ENCODE data around the gene KCNN1.
"Not testable (repeated sequence)": the region's sequence is repeated elsewhere in the genome, so short reads cannot be mapped to it uniquely, and the experiment has no call there.

KCNN1 gene

GRCh38 chr19:17966550-17967256 lies at the start of gene KCNN1:
KCNN1 (plus strand) TSS chr19:17967107; CDS start chr19:17973889, 6,782 bp downstream.
- Mint-ChIP-seq H3K27me3 (peaks cover 75% of the 10 kb centered on the region), H3K4me3 (peak within 1 kb of the TSS; percentile 49), H3K9me3 (no peaks in the 10 kb centered on the region), H3K36me3 (peaks cover 5% of the 10 kb centered on the region), H3K4me1 (peaks cover 27% of the 10 kb centered on the region), H3K27ac (no peak within 1 kb of the TSS)
- peak; percentile 6 for ATAC-seq

- H3K9me3 Mint-ChIP-seq, ATAC-seq, H3K4me1 Mint-ChIP-seq, H3K36me3 Mint-ChIP-seq, H3K27ac Mint-ChIP-seq, H3K4me3 Mint-ChIP-seq, H3K27me3 Mint-ChIP-seq: not testable (repeated sequence)
These were observed 48.8 kb upstream of the KCNN1 start for GRCh38 chr19:17918151-17918550.

- not testable (repeated sequence) for H3K27ac Mint-ChIP-seq, H3K4me1 Mint-ChIP-seq, H3K27me3 Mint-ChIP-seq, H3K4me3 Mint-ChIP-seq, H3K9me3 Mint-ChIP-seq, H3K36me3 Mint-ChIP-seq, ATAC-seq
These were observed 47.8 kb upstream of the KCNN1 start for GRCh38 chr19:17919122-17919521.

DNA sequence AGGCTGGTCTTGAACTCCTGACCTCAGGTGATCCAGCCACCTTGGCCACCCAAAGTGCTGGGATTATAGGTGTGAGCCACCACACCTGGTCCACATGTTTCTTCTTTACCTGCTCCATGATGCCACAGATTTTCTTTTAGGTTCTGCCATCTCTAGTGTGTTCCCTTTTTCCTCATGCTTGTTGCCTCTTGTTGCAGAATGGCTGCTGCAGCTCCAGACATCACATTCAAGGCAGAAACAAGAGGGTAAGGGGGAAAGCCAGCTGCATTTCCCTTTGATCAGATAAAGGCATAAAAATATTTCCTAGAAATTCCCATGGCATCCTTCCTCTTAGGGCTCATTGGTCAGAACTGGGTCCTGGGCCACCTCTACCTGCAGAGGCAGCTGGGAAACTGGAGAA lies 46.4 kb upstream of the KCNN1 start:
- Mint-ChIP-seq H3K4me1 (no peaks in the 10 kb centered on the region), H3K27me3 (peaks cover under 1% of the 10 kb centered on the region), H3K9me3 (no peaks in the 10 kb centered on the region), H3K4me3 (no peak overlapping the region), H3K27ac (no peak overlapping the region), H3K36me3 (no peaks in the 10 kb centered on the region)
- ATAC-seq, result no peak

DNA sequence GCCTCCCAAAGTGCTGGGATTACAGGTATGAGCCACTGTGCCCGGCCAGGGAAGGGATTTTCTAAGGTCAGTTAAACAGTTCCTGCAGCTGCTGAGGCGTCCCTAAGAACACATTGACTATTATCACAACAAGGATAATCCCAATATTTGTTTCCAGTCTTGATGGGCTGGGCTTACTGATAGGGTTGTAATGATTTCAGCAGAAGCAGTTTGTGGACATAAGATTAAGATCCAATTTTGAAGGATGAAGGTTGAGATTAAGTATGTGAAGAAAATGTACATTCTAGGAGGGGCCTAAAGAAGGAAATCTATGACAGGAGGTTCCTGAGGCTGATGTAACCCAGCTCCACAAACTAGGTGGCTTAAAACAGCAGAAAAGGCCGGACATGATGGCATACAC lies 44.8 kb upstream of the KCNN1 start:
- Mint-ChIP-seq H3K4me3 (no peak overlapping the region), H3K4me1 (no peaks in the 10 kb centered on the region), H3K27me3 (peaks cover 17% of the 10 kb centered on the region), H3K27ac (no peak overlapping the region), H3K36me3 (no peaks in the 10 kb centered on the region), H3K9me3 (no peaks in the 10 kb centered on the region)
- no peak for ATAC-seq

DNA sequence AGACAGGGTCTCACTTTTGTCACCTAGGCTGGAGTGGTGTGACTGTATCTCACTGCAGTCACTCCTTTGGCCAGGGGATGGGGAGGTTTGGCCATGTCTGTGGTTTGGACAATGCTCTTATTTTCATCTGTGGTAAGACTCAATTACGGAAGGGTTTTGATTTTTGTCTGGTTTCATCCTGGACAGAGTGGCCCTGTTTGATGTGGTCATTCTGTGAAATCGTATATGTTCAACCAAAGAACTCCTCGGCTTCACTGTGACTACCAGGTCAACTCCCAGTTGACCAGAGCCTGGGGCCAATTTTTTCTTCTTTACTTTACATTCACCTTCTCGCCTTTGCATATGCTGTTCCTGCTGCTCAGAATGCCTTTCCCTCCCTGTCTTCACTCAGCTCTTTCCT lies 40.9 kb upstream of the KCNN1 start:
- Mint-ChIP-seq H3K36me3 (no peaks in the 10 kb centered on the region), H3K4me1 (no peaks in the 10 kb centered on the region), H3K9me3 (no peaks in the 10 kb centered on the region), H3K27ac (no peak overlapping the region), H3K27me3 (peaks cover 18% of the 10 kb centered on the region), H3K4me3 (no peak overlapping the region)
- ATAC-seq, result no peak

DNA sequence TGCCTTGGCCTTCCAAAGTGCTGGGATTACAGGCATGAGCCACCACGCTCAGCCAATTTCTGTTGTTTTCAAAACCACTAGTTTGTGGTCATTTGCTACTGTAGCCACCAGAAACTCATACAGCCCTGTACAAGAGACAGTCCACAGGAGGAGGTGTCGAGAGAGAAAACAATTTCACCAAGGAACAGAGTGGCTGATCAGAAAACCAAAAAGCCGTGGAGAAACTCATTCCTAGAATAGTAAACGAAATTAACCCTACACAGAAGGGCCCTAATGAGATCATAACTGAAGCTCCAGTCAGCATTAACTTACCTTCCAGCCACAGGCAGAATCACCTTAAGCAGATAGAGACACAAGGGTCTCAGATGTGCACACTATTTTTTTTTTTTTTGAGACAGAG lies 37.9 kb upstream of the KCNN1 start:
- Mint-ChIP-seq H3K9me3 (no peaks in the 10 kb centered on the region), H3K36me3 (no peaks in the 10 kb centered on the region), H3K4me3 (no peak overlapping the region), H3K27ac (no peak overlapping the region), H3K27me3 (peaks cover 18% of the 10 kb centered on the region), H3K4me1 (peaks cover 22% of the 10 kb centered on the region)
- no peak for ATAC-seq

DNA sequence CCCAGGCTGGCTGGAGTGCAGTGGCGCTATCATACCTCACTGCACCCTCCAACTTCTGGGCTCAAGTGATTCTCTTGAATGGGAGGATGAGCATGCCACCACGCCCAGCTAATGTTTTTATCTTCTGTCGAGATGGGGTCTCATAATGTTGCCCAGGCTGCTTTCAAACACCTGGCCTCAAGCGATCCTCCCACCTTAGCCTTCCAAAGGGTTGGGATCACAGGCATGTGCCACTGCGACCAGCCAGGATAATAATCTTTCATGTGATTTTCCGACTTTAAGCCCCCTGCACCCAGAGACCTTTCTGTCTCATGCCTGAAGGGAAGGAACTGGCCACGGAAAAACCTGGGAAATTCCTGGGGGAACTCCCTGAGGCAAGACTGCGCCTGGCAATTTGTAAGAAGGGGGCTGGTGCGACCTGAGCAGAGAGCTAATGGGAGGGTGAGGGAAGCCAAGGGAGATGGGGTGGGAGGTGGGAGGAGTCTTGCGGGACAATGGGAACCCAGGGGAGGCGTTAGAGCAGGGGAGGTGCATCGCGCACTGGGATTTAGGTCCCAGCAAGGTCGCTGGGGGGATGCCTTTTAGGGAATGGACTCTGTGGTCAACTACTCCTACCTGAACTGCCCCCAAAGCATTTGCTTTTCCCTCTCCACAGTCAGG lies 35.2 kb upstream of the KCNN1 start:
- Mint-ChIP-seq H3K4me1 (peaks cover 27% of the 10 kb centered on the region), H3K27me3 (peaks cover 6% of the 10 kb centered on the region), H3K4me3 (peak overlapping the region; percentile 66), H3K36me3 (peaks cover 5% of the 10 kb centered on the region), H3K27ac (peak overlapping the region; percentile 90), H3K9me3 (no peaks in the 10 kb centered on the region)
- ATAC-seq, result no peak

GRCh38 chr19:17932485-17933338 lies 34.2 kb upstream of the KCNN1 start, which contains the start of gene CCDC124:
CCDC124 (plus strand) TSS chr19:17933015; CDS start chr19:17936421, 3,406 bp downstream.
- H3K4me1 Mint-ChIP-seq, result peaks cover 27% of the 10 kb centered on the region

DNA sequence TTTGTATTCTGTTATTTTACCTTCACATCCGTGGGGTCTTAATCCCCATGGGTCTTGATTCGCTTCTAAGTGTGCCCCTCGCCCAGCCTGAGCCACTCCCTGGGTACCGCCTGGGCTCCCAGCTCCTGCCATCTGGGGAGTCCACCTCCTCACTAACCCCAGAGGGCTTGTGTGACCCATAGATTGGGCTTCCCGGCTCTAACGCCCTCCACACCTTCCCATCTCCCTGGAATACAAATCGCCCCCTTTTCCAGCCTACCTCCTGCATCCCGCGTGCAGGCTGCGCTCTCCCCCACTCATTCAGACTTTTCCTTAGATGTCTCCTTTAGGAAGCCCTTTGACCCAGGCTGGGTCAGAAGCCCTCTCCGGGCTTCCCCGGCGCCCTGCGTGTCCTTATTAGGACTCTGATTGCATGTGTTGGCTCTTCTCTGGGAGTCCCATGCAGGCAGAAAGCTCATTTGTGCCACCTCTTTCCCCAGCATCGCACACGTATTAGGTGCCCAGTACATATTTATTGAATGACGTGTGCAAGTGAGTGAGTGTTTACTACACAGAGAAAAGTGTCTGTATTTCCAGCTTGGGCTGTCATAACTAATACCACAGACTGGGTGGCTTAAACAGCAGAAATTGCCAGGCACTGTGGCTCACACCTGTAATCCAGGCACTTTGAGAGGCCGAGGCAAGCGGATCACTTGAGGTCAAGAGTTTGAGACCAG lies 33.3 kb upstream of the KCNN1 start:
- H3K4me1 Mint-ChIP-seq, result peaks cover 27% of the 10 kb centered on the region
- peaks cover 5% of the 10 kb centered on the region for H3K36me3 Mint-ChIP-seq
- H3K9me3 Mint-ChIP-seq, result no peaks in the 10 kb centered on the region
- ATAC-seq, result no peak
- H3K27me3 Mint-ChIP-seq, result no peaks in the 10 kb centered on the region
- H3K27ac Mint-ChIP-seq, result peak overlapping the region; percentile 90
- H3K4me3 Mint-ChIP-seq, result peak overlapping the region; percentile 76

More at GRCh38 chr19:17932485-17933338, 34.2 kb upstream of the KCNN1 start, which contains the start of gene CCDC124:
- H3K27ac Mint-ChIP-seq, result peak within 1 kb of the TSS; percentile 90
- H3K9me3 Mint-ChIP-seq, result no peaks in the 10 kb centered on the region
- peaks cover 5% of the 10 kb centered on the region for H3K36me3 Mint-ChIP-seq
- peak within 1 kb of the TSS; percentile 76 for H3K4me3 Mint-ChIP-seq
- no peaks in the 10 kb centered on the region for H3K27me3 Mint-ChIP-seq
- ATAC-seq, result peak; percentile 98

DNA sequence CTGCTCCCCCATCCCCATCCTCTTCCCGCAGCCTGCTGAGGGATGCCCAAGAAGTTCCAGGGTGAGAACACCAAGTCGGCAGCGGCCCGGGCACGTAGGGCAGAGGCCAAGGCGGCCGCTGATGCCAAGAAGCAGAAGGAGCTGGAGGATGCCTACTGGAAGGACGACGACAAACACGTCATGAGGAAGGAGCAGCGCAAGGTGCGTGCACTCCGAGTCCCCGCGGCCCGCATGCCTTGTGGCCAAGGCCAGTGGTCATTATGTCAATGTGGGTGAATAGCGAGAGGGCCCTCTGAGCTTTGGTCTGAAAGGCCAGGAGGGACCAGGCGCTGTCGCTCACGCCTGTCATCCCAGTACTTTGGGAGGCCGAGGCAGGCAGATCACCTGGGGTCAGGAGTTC lies 30.5 kb upstream of the KCNN1 start:
- no peak for ATAC-seq
- H3K27ac Mint-ChIP-seq, result no peak overlapping the region
- H3K4me1 Mint-ChIP-seq, result peaks cover 26% of the 10 kb centered on the region
- H3K4me3 Mint-ChIP-seq, result no peak overlapping the region
- no peaks in the 10 kb centered on the region for H3K9me3 Mint-ChIP-seq
- H3K36me3 Mint-ChIP-seq, result peaks cover 11% of the 10 kb centered on the region
- no peaks in the 10 kb centered on the region for H3K27me3 Mint-ChIP-seq

DNA sequence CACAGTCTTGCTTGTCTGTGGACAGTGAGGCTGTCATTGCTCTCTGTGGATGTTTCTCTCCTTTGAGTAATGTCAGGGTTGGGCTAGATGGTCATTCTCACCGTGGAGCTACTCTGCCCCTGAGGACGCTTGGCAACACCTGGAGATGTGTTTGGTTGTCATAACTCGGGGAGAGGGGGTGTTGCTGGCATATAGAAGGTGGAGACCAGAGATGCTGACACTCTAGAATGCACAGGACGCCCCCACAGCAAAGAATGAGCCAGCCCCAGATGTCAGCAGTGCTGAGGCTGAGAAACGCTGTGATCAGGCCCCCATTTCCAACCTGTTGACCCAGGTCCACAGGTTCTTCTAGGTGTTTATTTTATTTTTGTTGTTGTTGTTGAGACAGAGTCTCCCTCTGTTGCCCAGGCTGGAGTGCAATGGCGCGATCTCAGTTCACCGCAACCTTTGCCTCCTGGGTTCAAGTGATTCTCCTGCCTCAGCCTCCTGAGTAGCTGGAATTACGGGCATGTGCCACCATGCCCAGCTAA lies 29.5 kb upstream of the KCNN1 start:
- peaks cover 14% of the 10 kb centered on the region for H3K36me3 Mint-ChIP-seq
- no peak overlapping the region for H3K4me3 Mint-ChIP-seq
- H3K27ac Mint-ChIP-seq, result no peak overlapping the region
- no peaks in the 10 kb centered on the region for H3K9me3 Mint-ChIP-seq
- ATAC-seq, result no peak
- H3K4me1 Mint-ChIP-seq, result peaks cover 15% of the 10 kb centered on the region
- H3K27me3 Mint-ChIP-seq, result no peaks in the 10 kb centered on the region

GRCh38 chr19:17938092-17938845 lies 28.6 kb upstream of the KCNN1 start:
- Mint-ChIP-seq H3K27ac (no peak overlapping the region), H3K4me3 (no peak overlapping the region), H3K27me3 (no peaks in the 10 kb centered on the region), H3K36me3 (peaks cover 15% of the 10 kb centered on the region), H3K4me1 (peaks cover 13% of the 10 kb centered on the region), H3K9me3 (no peaks in the 10 kb centered on the region)
- peak; percentile 95 for ATAC-seq

DNA sequence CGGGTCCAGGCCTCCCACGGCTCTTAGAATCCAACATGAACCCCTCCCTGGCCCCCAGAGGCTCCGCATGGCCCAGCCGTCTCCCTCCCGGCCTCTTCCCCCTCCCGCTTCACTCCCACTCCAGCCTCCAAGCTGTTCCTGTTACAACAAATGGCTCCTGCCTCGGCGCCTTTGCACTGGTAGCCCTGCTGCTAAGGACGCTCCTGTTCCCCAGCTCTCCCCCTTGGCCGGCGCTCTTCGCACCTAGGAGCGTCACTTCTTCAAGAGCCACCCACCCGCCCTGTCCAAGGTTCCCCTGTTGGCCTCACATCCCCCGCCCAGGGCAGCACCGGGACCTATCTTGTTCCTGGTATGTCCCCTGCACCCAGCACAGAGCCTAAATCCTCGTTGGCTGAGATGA lies 24.7 kb upstream of the KCNN1 start:
- H3K36me3 Mint-ChIP-seq, result peaks cover 10% of the 10 kb centered on the region
- no peak for ATAC-seq
- no peak overlapping the region for H3K27ac Mint-ChIP-seq
- peaks cover 17% of the 10 kb centered on the region for H3K4me1 Mint-ChIP-seq
- H3K27me3 Mint-ChIP-seq, result no peaks in the 10 kb centered on the region
- H3K9me3 Mint-ChIP-seq, result no peaks in the 10 kb centered on the region
- H3K4me3 Mint-ChIP-seq, result no peak overlapping the region
